Measurements from ENCODE around the gene CCL5.
"Not testable (repeated sequence)": the region's sequence is repeated elsewhere in the genome, so short reads cannot be mapped to it uniquely, and the experiment has no call there.

Gene CCL5

GRCh38 chr17:35898283-35899070 lies 18.3 kb upstream of the CCL5 start:
- DNase-seq (ENCODE audit: low spot score): no peak

- DNase-seq (ENCODE audit: low spot score): not testable (repeated sequence)
These were observed 17.6 kb upstream of the CCL5 start for GRCh38 chr17:35897772-35898171.

GRCh38 chr17:35895636-35896587 lies 15.8 kb upstream of the CCL5 start:
- no peak for DNase-seq (ENCODE audit: low spot score)

- DNase-seq (ENCODE audit: low spot score): no peak
These were observed 14.0 kb upstream of the CCL5 start for GRCh38 chr17:35894206-35894605.

DNA sequence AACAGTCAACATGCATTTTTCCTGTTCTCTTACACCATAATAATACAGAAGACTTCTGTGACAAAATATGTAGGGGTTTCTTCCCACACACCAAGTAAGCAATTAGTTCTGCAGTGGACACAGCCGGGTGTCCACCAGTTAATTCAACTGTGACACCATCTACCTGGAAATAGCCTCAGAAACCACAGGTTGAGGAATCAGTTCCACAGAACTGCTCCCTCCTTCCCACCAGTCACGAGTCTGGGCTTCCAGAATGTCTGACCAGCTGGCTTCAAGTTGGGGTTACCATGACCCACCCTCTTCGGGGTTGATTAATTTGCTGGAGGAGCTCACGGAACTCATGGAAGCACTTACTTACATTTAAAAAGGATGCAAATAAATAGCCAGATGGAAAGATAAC lies 13.6 kb upstream of the CCL5 start:
- no peak for DNase-seq (ENCODE audit: low spot score)

GRCh38 chr17:35892091-35893035 lies 12.2 kb upstream of the CCL5 start:
- DNase-seq (ENCODE audit: low spot score): no peak

- no peak for DNase-seq (ENCODE audit: low spot score)
These were observed 11.1 kb upstream of the CCL5 start for GRCh38 chr17:35891269-35891668.

DNA sequence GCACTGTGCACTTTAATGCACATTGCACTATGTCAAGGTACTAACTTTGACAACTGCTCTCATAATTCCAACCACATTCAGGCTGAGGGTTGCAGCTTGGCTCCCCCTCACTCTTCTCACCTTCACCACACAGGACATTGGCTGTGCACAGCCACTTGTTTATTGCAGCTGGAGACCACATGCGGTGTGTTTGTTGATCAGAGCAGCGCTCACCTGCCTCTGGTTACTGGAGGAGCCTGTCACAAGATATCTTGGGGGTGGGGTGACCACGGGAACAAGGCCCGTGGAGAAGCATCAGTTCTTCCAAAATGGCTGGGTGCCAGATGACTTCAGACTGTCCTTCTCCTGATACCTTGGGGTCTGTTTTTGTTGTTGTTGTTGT lies 10.6 kb upstream of the CCL5 start:
- no peak for DNase-seq (ENCODE audit: low spot score)

DNA sequence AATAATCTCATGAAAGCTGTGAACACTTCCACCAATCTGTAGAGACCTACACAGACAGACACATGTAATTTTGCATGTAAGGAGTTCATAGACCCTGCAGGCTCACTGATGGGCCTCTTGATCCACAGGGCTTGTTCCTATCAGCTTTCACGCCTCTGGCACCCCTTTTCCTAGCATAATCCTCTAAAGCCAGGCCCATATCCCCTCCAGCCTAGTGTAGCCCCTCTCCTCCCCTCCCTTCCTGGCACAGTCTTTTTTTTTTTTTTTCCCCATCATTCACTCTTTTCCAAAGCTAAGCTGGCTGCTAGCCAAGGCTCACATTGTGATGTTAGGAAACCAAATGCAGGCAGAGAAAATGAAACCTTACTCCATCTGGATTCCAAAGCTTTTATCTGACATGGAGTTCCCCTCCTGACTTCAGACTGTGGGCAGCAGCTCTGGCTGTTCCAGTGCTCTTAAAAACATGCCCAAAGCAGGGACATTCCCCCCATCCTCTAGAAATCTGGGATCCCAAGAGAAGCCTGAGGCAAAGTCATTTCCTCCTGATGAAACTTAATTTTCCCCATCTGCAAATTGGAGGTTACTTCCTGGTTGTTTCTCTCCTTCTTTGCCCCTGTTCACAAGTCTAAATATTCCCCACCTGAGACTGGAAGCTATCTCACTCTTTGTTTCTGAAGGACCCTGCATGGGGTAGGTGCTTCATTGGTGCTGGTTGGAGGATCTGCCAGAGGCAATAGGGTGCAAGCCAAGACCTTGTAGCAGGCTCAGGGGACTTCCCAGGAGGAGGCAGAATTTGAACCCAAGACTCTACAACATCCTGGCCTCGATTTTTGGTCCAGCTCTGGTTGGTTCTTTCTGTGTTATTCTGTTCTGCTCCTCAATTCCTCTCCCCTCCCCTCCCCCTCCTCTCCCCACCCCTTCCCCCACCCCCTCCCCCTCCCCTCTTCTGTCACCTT lies 9.9 kb upstream of the CCL5 start:
- no peak for DNase-seq (ENCODE audit: low spot score)

DNA sequence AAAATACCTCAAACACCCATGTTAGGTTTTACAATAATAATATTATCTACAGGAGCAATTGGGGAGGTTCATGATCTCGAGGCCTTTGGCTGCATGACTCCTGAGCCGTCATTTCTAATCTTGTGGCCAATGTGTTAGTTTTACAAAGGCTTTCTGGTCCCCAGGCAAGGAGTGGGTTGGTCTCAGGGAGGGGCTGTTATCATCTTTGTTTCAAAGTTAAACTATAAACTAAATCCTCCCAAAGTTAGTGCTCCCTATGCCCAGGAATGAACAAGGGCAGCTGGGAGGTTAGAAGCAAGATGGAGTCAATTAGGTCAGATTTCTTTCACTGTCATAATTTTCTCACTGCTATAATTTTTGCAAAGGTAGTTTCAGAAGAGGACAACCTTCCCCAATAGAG lies 9.1 kb upstream of the CCL5 start:
- no peak for DNase-seq (ENCODE audit: low spot score)

- no peak for DNase-seq (ENCODE audit: low spot score)
These were observed 1.8 kb downstream of the CCL5 start for GRCh38 chr17:35878361-35878760.

DNA sequence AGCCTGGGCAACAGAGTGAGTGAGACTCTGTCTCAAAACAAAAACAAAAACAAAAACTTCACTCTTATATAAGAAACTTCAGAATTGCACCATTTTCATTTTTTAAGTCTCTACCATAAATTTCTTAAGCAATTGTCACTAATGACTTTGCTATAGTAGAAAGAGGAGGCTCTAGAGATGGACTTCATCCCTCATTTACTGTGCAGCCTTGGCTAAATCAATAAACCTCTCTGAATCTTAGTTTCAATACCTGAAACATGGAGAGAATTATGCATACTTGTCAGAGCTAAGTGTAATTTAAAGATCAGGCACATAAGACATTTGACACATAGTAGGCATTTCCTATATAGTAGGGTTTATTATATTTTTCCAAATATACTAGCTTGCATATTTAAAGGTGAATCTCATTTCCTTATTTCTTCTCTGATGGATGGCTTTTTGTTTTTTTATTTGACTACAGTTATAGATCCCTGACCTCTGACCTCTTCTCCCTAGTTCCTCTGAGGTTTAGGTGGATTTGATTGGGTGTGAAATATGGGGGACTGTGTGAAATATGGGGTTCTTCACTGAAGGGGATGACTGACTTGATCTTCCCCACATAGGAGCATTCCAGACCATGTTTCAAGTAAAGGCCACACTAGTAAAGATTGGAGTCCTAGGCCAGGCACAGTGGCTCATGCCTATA lies 2.7 kb downstream of the CCL5 start:
- DNase-seq (ENCODE audit: low spot score): no peak

DNA sequence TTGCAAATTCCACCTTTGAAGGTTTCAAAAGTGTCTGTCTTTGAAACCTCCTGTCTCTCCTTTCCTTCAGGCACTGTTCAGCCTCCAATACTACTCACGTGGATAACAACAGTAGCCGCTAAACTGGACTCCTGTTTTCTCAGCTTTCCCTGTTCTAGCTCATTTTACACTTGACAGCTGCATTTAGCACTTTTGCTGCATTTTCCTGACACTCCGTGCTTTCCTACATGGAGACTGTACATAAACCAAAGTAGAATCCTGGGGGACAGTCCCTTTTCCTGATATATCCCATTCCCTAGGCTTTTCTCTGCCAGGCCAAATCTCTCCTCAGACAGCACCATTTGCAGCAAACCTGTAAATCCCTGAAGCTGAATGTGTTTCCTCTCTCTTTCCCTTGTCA lies 3.6 kb downstream of the CCL5 start:
- DNase-seq (ENCODE audit: low spot score): no peak

- DNase-seq (ENCODE audit: low spot score): no peak
These were observed 4.4 kb downstream of the CCL5 start for GRCh38 chr17:35875800-35876139.

GRCh38 chr17:35875072-35875799 lies 4.9 kb downstream of the CCL5 start:
- no peak for DNase-seq (ENCODE audit: low spot score)

GRCh38 chr17:35872196-35872980 lies 7.8 kb downstream of the CCL5 start:
- DNase-seq (ENCODE audit: low spot score): no peak

- no peak for DNase-seq (ENCODE audit: low spot score)
These were observed 9.0 kb downstream of the CCL5 start for GRCh38 chr17:35870906-35871819.

DNA sequence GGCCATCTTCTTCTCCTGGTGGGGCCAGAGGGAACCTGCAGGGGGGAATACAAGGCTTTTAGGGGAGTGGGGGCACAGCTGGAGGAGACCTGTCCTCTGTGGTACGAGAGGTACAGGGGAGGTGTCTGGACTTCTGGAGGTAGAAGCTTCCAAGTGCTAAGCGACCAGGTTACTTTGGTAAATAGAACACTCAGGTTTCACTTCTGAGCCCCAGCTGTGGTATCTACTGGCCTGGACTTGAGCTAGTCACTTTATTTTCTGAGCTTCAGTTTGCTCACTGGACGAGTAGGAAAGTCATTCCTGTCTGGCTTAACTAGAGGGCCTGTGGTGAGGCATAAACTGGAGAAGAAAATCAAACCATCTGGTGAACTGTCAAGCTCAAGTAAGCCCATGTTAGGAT lies 11.4 kb downstream of the CCL5 start, which contains the start of gene HEATR9:
TSS of gene HEATR9 (minus strand) at position 155 of the 400 bp plus-strand sequence. CDS start at position 6, 149 bp downstream.
- DNase-seq (ENCODE audit: low spot score): no peak
